Measurements from ENCODE around the gene ENPP6. TPM values are rescaled to one million over a fixed set of nuclear protein-coding genes. Genes with fewer than 3 reads are reported as not detected.
"Not testable (repeated sequence)": the region's sequence is repeated elsewhere in the genome, so short reads cannot be mapped to it uniquely, and the experiment has no call there.

Gene ENPP6
- total and polyA plus RNA-seq, 2 donors = 1.2 to 1.9 TPM

DNA sequence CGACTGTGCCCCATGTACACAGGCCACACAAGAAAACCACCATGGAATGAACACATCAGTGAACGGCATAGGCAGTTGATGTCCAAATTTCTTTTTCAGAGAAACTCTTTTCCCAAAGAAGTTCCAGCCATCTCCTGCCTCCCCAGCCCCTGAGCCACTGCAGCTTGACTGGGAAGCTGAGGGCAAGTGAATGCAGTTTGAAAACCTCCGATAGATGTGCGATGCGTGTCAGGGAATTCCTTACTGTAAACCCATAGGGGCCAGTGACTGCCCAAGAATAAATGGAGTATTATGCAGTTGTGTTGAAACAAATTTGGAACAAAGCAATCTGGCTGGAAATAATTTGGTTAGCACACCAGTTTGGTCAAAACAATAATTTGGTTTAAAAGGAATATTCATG is 72.1 kb downstream of the ENPP6 start:
- 97% methylated on average over 5 of the region's 5 CpGs for WGBS
- Histone ChIP-seq H3K36me3 (ENCODE audit: insufficient read depth) (no peaks in the 10 kb centered on the region), H3K4me3 (ENCODE audit: low read depth, low read length) (no peak overlapping the region), H3K4me1 (ENCODE audit: insufficient read depth) (no peaks in the 10 kb centered on the region), H3K27ac (ENCODE audit: low read depth) (no peak overlapping the region)
- no peak for DNase-seq (ENCODE audit: extremely low spot score)

DNA sequence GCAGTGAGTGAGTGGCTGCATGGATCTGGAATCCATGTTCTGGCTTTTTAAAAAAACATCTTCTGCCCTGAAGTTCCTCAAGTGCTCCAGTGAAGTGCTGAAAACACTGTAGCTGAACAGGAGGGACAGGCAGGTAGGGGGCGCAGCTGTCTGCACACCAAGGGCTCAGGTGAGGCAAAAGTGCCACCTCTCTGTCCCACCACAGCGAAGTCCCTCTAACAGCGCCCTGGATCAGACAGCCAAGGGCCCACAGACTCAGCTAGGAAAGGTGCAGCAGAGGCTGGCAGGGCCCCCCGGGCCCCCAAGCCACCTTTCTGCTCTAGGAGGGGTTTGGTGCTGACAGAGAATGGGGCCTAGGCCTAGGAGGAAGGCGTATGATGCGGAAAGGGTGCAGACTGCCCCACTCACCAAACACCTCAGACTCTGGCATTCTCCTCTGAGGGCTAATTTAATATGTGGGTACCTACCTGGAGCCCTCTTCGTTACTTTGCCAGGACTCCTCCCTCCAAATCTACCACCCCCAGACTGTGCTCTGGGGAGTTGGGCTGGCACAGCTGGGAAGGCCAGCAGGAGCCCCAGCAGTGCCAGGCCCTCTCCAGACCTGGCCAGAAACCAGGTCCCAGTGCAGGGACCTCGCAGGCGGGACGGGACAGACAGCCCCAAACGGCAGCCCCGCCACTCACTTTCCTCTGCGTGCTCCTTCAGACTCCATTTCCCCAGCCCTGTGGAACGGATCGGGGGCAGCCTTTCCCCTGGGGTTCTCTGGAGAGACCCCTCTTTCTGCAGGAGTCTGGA is 73.7 kb downstream of the ENPP6 start:
- H3K4me3 ChIP-seq (ENCODE audit: low read depth, low read length) = no peak overlapping the region
- no peak for DNase-seq (ENCODE audit: extremely low spot score)
- 86% methylated on average over 15 of the region's 15 CpGs for WGBS
- H3K4me1 ChIP-seq (ENCODE audit: insufficient read depth) = no peaks in the 10 kb centered on the region
- no peak overlapping the region for H3K27ac ChIP-seq (ENCODE audit: low read depth)
- no peaks in the 10 kb centered on the region for H3K36me3 ChIP-seq (ENCODE audit: insufficient read depth)

GRCh38 chr4:184142121-184143000 is 75.3 kb downstream of the ENPP6 start:
- DNase-seq (ENCODE audit: extremely low spot score) = no peak
- no peaks in the 10 kb centered on the region for H3K4me1 ChIP-seq (ENCODE audit: insufficient read depth)
- 80% methylated on average over 18 of the region's 18 CpGs for WGBS
- H3K4me3 ChIP-seq (ENCODE audit: low read depth, low read length) = no peak overlapping the region
- H3K36me3 ChIP-seq (ENCODE audit: insufficient read depth) = no peaks in the 10 kb centered on the region
- no peak overlapping the region for H3K27ac ChIP-seq (ENCODE audit: low read depth)

DNA sequence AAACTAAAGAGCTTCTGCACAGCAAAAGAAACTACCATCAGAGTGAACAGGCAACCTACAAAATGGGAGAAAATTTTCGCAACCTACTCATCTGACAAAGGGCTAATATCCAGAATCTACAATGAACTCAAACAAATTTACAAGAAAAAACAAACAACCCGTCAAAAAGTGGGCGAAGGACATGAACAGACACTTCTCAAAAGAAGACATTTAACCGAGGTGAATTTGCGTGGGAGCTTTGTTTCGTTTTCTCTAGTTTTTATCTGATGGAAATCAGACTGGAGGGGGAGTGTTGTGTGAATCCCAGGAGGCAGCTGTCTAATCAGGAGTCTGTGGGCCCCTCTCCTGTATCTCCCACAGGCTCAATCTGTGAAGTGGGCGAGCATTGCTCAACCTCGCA is 76.8 kb downstream of the ENPP6 start:
- not testable (repeated sequence) for H3K4me3 ChIP-seq (ENCODE audit: low read depth, low read length); H3K36me3 ChIP-seq (ENCODE audit: insufficient read depth); H3K4me1 ChIP-seq (ENCODE audit: insufficient read depth); H3K27ac ChIP-seq (ENCODE audit: low read depth); DNase-seq (ENCODE audit: extremely low spot score)
- WGBS = 87% methylated on average over 7 of the region's 8 CpGs

GRCh38 chr4:184136525-184136924 is 81.1 kb downstream of the ENPP6 start:
- DNase-seq (ENCODE audit: extremely low spot score) = no peak
- no peaks in the 10 kb centered on the region for H3K4me1 ChIP-seq (ENCODE audit: insufficient read depth)
- H3K36me3 ChIP-seq (ENCODE audit: insufficient read depth) = no peaks in the 10 kb centered on the region
- WGBS = 91% methylated on average over 1 of the region's 1 CpG
- no peak overlapping the region for H3K4me3 ChIP-seq (ENCODE audit: low read depth, low read length)
- no peak overlapping the region for H3K27ac ChIP-seq (ENCODE audit: low read depth)

- H3K4me3 ChIP-seq (ENCODE audit: low read depth, low read length) = no peak overlapping the region
- 84% methylated on average over 4 of the region's 4 CpGs for WGBS
These were observed 90.9 kb downstream of the ENPP6 start for GRCh38 chr4:184126800-184127199.

GRCh38 chr4:184122631-184123408 is 94.9 kb downstream of the ENPP6 start:
- Histone ChIP-seq H3K4me1 (ENCODE audit: insufficient read depth) (no peaks in the 10 kb centered on the region), H3K4me3 (ENCODE audit: low read depth, low read length) (no peak overlapping the region), H3K27ac (ENCODE audit: low read depth) (no peak overlapping the region), H3K36me3 (ENCODE audit: insufficient read depth) (no peaks in the 10 kb centered on the region)
- WGBS = 90% methylated on average over 13 of the region's 13 CpGs
- no peak for DNase-seq (ENCODE audit: extremely low spot score)

More at GRCh38 chr4:184126800-184127199, 90.9 kb downstream of the ENPP6 start:
- Histone ChIP-seq H3K27ac (ENCODE audit: low read depth) (no peak overlapping the region), H3K4me1 (ENCODE audit: insufficient read depth) (no peaks in the 10 kb centered on the region), H3K36me3 (ENCODE audit: insufficient read depth) (no peaks in the 10 kb centered on the region)
- DNase-seq (ENCODE audit: extremely low spot score) = no peak

- Histone ChIP-seq H3K36me3 (ENCODE audit: insufficient read depth) (no peaks in the 10 kb centered on the region), H3K4me3 (ENCODE audit: low read depth, low read length) (no peak overlapping the region), H3K27ac (ENCODE audit: low read depth) (no peak overlapping the region), H3K4me1 (ENCODE audit: insufficient read depth) (no peaks in the 10 kb centered on the region)
- no peak for DNase-seq (ENCODE audit: extremely low spot score)
- WGBS = 88% methylated on average over 10 of the region's 10 CpGs
These were observed 97.0 kb downstream of the ENPP6 start for GRCh38 chr4:184120549-184121127.

DNA sequence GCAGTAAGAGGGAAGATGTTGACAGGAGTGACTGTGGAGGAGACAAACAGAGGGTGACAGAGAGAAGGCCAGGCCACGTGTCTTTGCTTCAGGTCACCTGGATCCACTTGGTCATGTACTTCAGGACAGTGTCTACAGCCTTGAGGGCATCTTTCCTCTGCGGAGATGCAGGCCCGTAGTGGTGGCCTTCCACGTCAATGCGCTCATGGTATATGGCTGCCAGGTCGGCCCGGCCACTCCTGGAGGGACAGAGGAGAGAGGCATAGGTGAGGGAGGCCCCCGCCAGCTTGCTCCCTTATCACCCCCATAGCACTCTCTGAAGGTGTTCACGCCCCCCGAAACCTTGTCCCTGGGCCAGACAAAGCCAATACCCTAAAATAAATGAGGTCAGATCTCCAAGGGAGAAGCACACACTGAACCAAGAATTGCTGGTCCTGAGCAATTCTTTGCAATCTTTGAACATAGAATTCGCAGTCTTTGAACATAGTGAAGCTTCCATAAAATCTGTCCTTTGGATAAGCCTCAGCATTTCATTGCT is 99.9 kb downstream of the ENPP6 start:
- no peak for DNase-seq (ENCODE audit: extremely low spot score)
- Histone ChIP-seq H3K4me3 (ENCODE audit: low read depth, low read length) (no peak overlapping the region), H3K4me1 (ENCODE audit: insufficient read depth) (no peaks in the 10 kb centered on the region), H3K36me3 (ENCODE audit: insufficient read depth) (no peaks in the 10 kb centered on the region), H3K27ac (ENCODE audit: low read depth) (no peak overlapping the region)
- 96% methylated on average over 11 of the region's 11 CpGs for WGBS

- Histone ChIP-seq H3K4me1 (ENCODE audit: insufficient read depth) (no peaks in the 10 kb centered on the region), H3K36me3 (ENCODE audit: insufficient read depth) (no peaks in the 10 kb centered on the region), H3K27ac (ENCODE audit: low read depth) (no peak overlapping the region), H3K4me3 (ENCODE audit: low read depth, low read length) (no peak overlapping the region)
- 66% methylated on average over 4 of the region's 4 CpGs for WGBS
- DNase-seq (ENCODE audit: extremely low spot score) = no peak
These were observed 102.3 kb downstream of the ENPP6 start for GRCh38 chr4:184115399-184115798.

GRCh38 chr4:184114431-184114830 is 103.2 kb downstream of the ENPP6 start:
- WGBS = 75% methylated on average over 8 of the region's 8 CpGs
- Histone ChIP-seq H3K4me1 (ENCODE audit: insufficient read depth) (no peaks in the 10 kb centered on the region), H3K4me3 (ENCODE audit: low read depth, low read length) (no peak overlapping the region), H3K36me3 (ENCODE audit: insufficient read depth) (no peaks in the 10 kb centered on the region), H3K27ac (ENCODE audit: low read depth) (no peak overlapping the region)
- no peak for DNase-seq (ENCODE audit: extremely low spot score)

DNA sequence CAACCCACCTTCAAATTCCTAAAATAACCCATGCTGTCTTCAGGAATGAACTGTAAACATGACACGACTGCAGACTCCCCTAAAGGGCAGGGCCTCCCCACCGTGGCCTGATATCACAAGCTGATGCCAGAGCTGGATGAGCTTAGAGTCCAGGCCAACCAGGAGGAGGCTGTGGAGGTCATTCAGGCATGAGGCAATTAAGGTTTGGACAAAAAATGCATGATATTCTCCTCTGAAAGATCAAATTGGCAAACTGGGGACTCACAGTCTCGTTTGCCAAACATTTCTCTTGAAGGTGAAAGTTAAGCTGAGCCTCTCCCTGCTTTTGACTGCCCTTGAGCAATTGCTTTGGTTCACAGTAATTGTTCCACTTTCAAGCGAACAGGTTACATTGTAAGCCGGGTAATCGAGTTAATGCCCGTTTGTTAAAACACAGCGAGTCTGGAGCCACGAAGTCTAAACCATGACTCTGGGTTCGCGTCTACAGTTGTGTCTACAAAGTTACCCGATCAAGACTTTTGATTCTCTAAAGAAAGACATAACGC is 105.6 kb downstream of the ENPP6 start:
- H3K36me3 ChIP-seq (ENCODE audit: insufficient read depth) = no peaks in the 10 kb centered on the region
- H3K27ac ChIP-seq (ENCODE audit: low read depth) = no peak overlapping the region
- no peak for DNase-seq (ENCODE audit: extremely low spot score)
- no peak overlapping the region for H3K4me3 ChIP-seq (ENCODE audit: low read depth, low read length)
- no peaks in the 10 kb centered on the region for H3K4me1 ChIP-seq (ENCODE audit: insufficient read depth)
- WGBS = 82% methylated on average over 13 of the region's 13 CpGs
